HG03175 (cell line): ENCODE measurements around the gene ZNF467.

Experiments used
- ATAC-seq: cut with Tn5 transposase; IDR thresholded peaks from one replicate; pipeline ENCODE4 v1.9.1; 2021; ENCODE audit warnings: mild to moderate bottlenecking, moderate library complexity; ENCODE audit not compliant: unreplicated experiment

Gene ZNF467

DNA sequence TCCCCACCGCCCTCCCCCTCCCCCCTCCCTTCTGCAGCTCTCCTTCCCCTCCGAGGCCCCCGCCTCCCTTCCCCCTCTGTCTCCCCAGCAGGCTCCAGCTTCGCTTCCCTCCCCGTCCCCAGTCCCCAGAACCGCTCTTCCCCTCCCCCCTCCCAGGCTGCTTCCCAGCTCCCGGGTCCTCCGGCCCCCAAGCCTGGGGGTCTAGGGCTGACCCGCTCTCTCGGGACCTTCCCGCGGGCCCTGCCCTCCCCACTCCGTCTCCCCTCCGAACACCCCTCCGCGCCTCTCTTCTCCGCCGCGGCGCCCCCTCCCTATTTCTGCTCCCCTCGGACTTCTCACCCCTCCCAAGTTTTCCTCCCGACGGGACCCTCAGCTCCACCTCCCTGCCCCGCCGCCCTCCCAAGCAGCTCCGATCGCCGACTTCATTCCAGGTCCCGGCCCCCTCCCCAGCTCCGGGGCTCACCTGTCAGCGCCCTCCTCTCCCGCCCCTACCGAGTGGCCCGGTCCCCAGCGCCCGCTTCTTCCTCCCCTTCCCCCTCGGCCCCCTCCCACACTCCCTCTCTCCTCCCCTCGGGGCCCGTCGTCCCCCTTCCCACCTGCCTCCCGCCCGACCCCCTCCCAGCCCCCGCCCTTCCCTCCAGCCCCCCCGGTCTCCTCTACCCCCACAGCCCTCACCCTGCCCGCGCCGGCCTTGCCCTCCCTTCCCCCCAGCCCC is 990 bp downstream of the ZNF467 start:
- no peak for ATAC-seq

- peak; percentile 96 for ATAC-seq
Measured at GRCh38 chr7:149771720-149772240, 1.6 kb downstream of the ZNF467 start.

- peak; percentile 29 for ATAC-seq
Measured at GRCh38 chr7:149770728-149771636, 2.4 kb downstream of the ZNF467 start.

DNA sequence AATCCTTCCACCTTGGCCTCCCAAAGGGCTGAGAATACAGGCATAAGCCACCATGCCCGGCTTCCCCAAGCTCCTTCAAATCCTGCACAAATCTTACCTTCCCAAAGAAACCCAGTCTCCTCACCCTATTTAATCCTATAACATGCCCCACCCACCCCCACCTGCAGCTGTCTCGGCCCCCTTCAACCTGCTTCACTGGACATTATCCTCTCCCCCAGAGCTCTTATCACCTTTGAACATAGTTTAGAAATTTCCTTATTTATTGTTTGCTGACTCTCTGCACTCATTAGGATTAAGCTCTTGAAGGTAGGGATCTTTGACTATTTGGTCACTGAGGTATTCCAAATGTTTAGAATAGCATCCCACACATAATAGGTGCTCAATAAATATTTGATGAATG is 3.5 kb downstream of the ZNF467 start:
- no peak for ATAC-seq

DNA sequence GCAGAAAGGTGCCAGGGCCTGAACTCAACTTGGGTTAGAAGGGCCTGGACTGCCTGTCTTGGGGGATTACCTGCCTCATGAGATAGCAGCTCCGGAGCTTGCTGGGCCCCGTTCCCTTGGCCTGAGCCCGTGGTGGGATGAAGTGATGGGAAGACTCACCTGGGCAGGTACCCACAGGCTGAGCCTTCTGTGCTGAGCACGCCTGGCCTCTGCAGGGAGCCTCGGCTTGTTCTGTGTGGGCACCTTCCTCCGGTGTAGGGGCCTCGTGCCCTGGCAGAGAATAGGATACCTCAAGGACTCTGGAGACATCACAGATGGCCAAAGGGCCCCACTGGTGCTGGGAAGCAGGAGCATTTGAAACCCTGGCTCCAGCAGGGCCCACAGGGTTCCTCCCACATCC is 4.5 kb downstream of the ZNF467 start:
- ATAC-seq, result no peak

DNA sequence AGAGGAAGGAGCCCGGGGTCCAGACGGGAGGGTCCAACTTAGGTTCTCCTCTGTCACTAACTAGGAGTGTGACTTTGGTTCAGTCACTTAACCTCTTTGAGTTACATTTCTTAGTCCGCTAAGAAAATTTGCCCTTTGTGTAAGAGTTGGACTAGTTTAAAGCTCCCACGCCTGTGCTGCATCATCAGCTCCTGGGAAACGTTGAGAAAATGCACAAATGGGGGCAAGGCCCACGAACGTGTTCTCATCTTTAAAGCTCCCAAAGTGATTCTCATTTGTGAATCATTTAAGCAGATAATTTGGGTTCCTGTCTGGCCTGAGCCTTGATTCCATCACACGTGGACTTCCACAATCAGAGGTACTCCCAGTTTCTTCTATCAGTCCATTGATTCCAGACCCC is 6.3 kb downstream of the ZNF467 start:
- ATAC-seq, result no peak

DNA sequence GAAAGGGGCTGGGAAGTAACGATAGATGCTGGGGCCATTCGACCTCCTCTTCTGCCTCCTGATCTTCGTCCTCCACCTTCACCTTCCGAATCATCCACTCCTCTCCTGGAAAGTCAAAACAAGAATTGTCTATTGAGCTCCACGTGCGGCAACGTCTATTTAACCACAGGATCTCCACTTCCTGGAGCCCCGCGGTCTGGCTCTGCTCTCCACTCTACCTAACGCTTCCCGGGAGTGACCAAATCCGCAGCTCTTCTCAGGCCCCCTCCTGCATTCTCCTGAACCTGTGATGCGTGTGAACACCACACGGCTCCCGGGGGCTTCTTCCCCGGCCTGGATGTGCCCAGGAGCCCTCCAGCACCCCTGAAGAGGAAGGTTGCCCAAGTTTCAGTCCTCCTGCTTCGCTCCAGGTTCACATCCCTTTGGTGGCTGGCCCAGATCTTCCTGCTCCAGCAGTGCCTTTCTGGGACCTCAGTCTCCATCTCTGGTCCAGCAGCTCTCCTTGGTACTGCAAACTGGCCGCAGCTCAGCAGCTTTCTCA is 7.2 kb downstream of the ZNF467 start:
- no peak for ATAC-seq

- ATAC-seq, result no peak
Measured at GRCh38 chr7:149765399-149766121, 7.8 kb downstream of the ZNF467 start.

- ATAC-seq, result no peak
Measured at GRCh38 chr7:149764481-149765398, 8.6 kb downstream of the ZNF467 start.

DNA sequence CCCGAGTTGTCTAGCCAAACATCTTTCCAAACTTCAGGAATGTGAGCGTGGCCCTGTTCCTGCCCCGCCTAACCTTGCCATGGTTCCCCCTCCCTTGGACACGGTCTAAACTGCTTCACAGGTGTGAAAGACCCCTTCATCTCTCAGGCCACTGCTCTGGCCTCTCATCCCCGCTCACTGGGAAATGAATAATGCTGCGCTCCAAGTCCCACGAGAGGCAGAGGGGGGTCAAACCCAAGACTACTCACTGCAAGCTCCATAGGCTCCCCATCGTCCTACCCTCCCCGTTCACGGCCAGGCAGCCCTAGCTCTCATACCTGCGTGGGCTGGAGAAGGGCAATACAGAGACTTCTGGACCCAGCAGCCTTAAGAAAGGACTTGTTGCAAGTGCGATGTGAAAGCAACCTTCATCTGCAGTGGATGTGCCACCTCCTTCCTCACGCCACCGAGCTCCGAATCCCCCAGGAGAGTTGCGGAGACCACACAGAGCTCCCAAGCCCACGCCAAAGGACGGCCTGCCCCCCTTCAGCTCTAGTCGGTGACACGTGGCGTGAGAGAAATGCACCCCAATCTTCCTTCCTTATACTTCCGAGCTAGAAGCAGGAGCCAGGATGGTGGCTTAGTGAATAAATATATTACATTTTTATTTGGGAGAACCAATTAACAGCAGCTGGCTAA is 9.7 kb downstream of the ZNF467 start:
- ATAC-seq, result no peak

DNA sequence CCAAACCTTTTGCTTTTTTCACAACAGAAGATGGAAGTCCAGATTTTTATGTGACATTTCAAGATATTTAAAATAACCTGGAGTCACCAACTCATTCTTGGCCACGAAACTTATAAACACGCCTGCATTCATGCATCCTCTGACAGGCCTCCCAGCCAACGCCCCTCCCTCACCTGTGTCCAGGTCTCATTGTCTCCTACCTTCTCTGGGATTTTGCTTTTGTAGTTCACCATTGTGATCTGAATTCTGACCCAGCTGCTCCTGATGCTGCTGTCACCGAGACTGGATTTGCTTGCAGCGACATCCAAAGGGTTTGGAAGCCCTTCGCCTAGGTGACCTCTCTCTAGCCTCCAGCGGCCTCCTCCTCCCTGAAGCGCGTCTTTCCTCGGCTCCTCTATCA is 10.8 kb downstream of the ZNF467 start:
- ATAC-seq, result no peak

DNA sequence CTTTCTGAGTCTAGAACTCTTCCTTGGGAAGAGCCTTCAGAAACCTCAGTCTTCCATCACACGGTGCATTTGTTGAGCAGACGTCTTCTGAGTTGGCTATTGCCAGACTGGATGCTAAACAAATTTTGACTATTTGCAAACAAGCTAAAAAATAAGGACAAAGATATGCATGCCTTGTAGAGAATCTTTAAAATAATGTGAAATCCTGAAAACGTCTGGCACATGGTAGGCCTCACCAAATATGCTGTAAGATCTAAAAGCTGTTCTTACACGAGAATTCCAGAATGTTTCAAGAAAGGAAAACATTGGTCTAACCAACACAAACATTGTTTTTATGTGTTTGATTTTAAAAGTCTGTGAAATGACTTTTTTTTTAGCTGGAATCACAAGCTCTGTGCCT is 11.3 kb downstream of the ZNF467 start:
- ATAC-seq, result no peak

GRCh38 chr7:149761307-149761706 is 12.1 kb downstream of the ZNF467 start:
- ATAC-seq, result no peak

- ATAC-seq, result no peak
Measured at GRCh38 chr7:149760538-149760937, 12.8 kb downstream of the ZNF467 start.

DNA sequence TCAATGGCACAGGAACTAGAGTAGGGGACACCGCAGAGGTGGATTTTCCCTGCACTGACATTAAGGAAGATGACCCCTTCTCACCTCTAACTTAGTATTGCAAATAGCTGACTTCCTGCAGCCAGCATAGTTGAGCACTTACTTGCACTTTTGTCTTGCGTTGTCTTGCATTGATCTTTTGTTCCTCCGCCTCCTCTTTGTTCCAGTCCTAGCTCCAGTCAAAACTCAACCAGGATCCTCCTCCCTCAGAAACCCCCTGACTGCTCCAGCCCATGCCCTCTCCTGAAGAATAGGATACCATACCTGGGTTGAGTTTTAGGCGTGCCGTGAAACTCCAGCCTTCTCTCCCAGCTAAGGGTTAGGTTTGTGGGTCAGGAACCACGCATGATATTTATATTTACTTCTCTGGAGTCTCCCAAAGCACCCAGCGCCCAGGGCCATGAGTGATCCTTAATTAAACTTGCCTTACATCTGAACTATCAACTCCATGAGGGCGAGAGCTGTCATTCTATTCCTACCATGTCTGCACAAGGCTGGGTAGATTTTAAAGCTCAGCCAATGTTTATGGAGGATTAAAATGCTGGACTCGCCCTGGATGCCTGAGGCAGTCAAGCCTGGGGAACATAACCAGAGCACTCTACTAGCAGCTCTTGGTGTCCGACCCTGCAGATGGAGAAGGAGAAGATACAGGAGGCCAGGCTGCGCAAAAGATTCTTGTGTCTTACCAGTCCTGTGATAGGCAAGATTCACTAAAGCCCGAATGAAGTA is 14.1 kb downstream of the ZNF467 start:
- no peak for ATAC-seq

GRCh38 chr7:149753375-149754233 is 19.8 kb downstream of the ZNF467 start:
- no peak for ATAC-seq

- ATAC-seq, result no peak
Measured at GRCh38 chr7:149752646-149753045, 20.7 kb downstream of the ZNF467 start.
